Activated T-cell treated with anti-CD3 and anti-CD28 coated beads for 1 hour (primary cell): ENCODE results near the gene PLA2G2F.

ENCODE experiments used
- DNase-seq: peaks from one replicate; pipeline ENCODE4 v3.0.0-alpha.2; 2020; ENCODE audit warnings: low read depth

The PLA2G2F gene

DNA sequence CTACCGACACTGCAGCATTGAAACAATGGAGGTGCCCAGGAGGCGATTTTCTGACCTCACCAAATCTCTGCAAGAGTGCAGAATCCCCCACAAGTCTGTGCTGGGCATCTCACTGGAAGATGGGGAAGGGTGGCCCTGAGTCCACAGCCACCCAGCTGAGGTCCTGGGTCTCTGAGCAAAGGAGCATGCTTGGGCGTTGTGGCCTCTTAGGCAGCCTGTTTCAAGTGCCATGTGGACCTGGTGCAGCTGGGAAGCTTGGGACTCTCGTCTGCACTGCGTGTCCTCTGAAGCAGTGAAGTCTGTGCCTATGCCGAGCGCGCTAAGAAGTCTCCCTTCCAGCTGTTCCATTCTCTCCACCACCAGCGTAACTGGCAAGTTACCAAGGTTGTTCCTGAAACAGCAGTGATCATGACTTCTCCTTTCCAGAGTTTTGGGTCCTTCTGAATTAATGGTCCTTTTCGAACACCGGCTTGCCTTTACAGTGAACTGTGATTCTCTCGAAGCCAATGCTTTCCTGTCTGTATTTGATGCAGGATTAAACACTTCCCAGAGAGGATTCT lies 52.2 kb downstream of the PLA2G2F start:
- DNase-seq: no peak

DNA sequence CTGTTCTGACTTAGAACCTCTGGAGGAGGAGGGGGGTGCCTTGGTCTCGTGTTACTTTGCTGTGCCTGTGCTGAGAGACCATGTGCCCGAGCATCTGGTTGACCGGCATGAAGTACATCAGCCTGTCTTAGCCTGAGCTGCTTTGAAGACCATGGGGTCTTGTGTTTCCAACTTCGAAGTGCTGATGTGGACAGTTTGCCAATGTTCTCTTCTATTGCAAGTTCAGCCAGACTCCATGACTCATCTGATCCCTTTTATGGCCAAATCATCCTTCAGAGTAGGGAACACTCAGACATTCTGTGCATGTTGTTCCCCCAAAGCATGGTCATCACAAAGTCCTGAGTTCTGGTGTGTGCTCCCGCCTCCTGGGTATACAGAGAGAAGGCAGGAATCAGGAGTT lies 53.2 kb downstream of the PLA2G2F start:
- no peak for DNase-seq

GRCh38 chr1:20192871-20193411 lies 53.8 kb downstream of the PLA2G2F start:
- DNase-seq: no peak

DNA sequence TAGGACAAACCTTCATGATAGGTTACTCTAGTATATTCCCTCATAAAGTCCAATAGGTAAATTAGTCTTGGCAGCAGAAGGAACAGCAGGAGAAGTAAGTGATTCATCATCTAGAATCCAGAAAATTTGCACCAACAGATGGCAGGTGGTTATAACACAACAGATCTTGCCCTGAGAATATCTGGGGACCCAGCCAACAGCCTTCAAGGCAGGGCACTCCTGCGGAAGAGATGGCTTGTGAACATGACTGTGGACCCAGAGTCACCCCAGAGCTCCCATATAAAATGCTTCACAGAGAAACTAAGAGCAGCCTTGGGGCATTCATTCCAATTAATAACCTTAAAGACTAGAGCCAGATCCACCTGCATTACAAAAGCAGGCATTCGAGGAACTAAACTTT lies 55.1 kb downstream of the PLA2G2F start:
- DNase-seq: no peak

DNA sequence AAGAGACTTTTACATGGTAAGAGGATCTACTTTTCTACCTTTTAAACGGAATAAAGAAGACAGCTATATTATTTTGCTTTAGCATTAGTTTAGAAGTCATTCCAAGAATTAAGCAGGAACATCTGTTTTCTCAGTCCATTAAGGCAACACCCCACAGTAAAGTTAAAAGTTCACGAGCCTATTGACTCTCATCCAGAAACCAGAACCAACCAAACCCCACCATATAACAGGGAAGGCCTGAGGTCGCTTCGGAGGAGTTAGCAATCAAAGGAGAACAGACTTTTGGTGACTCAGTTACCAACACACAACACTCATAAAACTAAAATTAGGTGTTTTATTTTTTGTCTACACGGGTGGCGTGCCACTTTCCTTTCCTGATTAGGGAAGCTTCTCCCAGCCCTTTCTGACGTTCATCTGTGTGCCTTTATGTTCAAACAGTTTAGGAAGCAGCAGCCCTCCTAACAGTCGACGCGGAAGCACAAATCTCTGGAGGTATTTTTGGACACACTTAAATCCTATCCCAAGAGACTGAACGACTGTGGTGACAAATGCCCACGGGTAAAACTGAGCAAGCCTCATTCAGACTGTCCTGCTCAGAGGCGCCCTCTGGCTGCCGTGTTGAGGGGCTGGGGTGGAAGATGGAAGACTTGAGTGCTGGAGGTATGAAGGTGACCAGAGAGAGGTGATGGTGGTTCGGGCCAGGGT lies 55.8 kb downstream of the PLA2G2F start:
- peak; percentile 69 for DNase-seq

- no peak for DNase-seq
These were observed 56.3 kb downstream of the PLA2G2F start for GRCh38 chr1:20195462-20195780.

DNA sequence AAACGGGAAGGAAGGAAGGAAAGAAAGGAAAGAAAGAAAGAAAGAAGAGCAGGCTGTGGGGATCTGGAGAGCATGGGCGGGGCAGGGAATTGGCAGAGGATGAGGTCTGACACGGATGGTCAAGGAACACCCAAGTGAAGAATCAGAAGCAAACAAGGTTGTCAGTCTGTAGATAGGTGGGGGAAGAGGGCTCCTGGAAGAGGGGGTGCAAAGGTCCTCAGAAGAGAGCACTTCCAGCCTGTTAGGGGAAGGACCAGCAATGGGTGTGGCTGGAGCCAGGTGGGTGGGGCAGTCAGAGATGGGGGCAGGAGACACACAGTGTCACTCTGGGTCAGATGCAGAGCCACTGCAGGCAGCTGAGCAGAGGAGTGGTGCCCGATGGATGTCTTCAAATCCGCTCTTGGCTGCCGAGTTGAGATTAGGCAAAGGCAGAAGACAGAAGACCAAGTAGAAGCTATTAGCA lies 58.2 kb downstream of the PLA2G2F start:
- no peak for DNase-seq

GRCh38 chr1:20198296-20198695 lies 59.2 kb downstream of the PLA2G2F start:
- DNase-seq: no peak

DNA sequence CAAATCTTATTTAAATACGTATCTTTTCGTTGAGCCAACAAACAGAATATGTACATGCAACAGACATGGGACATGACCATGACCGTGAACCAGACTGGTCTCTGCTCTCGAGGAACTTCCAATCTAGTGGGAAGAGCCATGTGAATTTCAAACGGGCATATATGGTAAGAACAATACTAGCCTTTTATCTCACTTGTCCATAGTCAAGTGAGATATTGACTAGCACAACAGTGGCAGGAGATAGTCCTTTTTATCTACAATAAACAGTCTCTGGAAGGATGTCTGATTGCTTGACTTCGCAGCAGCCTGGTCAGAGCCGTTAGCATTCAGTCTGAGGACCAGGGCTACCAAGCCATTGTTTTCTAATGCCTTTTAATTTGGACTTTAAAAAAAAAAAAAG lies 59.8 kb downstream of the PLA2G2F start:
- DNase-seq: no peak

- no peak for DNase-seq
These were observed 60.3 kb downstream of the PLA2G2F start for GRCh38 chr1:20199403-20199802.

DNA sequence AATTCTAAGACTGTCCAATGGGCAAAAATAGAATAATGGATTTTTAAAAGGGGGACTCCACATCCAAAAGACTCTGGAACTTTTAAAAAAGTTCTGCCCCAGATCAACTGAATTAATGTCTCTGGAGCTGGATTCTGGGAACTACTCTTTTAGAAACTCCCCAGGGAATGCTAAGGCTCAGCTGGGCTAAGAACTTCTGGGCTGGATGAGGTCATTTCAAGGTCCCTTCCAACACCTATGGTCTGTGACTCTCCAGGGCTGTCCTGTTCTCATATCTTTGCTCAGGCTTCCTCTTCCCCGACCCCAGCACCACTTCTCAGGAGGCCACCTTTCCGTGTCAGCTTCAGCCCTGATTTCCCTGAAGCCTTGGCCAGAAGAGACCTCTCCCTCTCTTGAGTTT lies 60.7 kb downstream of the PLA2G2F start:
- no peak for DNase-seq
